ENCODE measurements around the gene CCDC142. TPM values are rescaled to one million over a fixed set of nuclear protein-coding genes. Genes with fewer than 3 reads are reported as not detected.
A peak's percentile ranks its signal among the peaks of the same experiment; 100 is the strongest.

The CCDC142 gene
- total RNA-seq, 2 experiments from 2014 or later: 36.8 to 37.1 TPM

- peaks cover 29% of the 10 kb centered on the region for H3K36me3 Mint-ChIP-seq
- H3K4me3 Mint-ChIP-seq: no peak overlapping the region
- DNase-seq (no peak), ATAC-seq (ENCODE audit: low read depth) (no peak)
- H3K27ac Mint-ChIP-seq: no peak overlapping the region
- peaks cover 26% of the 10 kb centered on the region for H3K4me1 Mint-ChIP-seq
- POLR2A ChIA-PET: no interaction called here
- peaks cover 10% of the 10 kb centered on the region for H3K27me3 Mint-ChIP-seq
- H3K9me3 Mint-ChIP-seq: peaks cover 2% of the 10 kb centered on the region
These were observed 42.3 kb upstream of the CCDC142 start for GRCh38 chr2:74524955-74525716.

- Mint-ChIP-seq H3K27ac (no peak overlapping the region), H3K9me3 (peaks cover 2% of the 10 kb centered on the region), H3K27me3 (peaks cover 20% of the 10 kb centered on the region), H3K4me3 (no peak overlapping the region), H3K36me3 (peaks cover 26% of the 10 kb centered on the region), H3K4me1 (peaks cover 26% of the 10 kb centered on the region)
- POLR2A ChIA-PET: no interaction called here
- no peak for ATAC-seq (ENCODE audit: low read depth)
- DNase-seq: no peak
These were observed 41.2 kb upstream of the CCDC142 start for GRCh38 chr2:74524005-74524404.

GRCh38 chr2:74522516-74522915 lies 39.7 kb upstream of the CCDC142 start:
- POLR2A ChIA-PET: interaction anchor here (1.0 kb wide), 1 partner anchor 13 kb away, joined by 4 read pairs; no protein-coding TSS in a partner anchor
- no peak for DNase-seq
- Mint-ChIP-seq H3K36me3 (peaks cover 16% of the 10 kb centered on the region), H3K27ac (no peak overlapping the region), H3K27me3 (peaks cover 33% of the 10 kb centered on the region), H3K4me1 (peaks cover 14% of the 10 kb centered on the region), H3K9me3 (peaks cover 2% of the 10 kb centered on the region), H3K4me3 (no peak overlapping the region)
- no peak for ATAC-seq (ENCODE audit: low read depth)

- Mint-ChIP-seq H3K27ac (no peak overlapping the region), H3K4me1 (peaks cover 16% of the 10 kb centered on the region), H3K36me3 (peaks cover 5% of the 10 kb centered on the region), H3K4me3 (peak overlapping the region; percentile 81), H3K9me3 (peaks cover 1% of the 10 kb centered on the region), H3K27me3 (peaks cover 78% of the 10 kb centered on the region)
- no peak for DNase-seq
- POLR2A ChIA-PET: interaction anchor here (1.1 to 1.4 kb wide), 3 partner anchors 13 to 17 kb away, joined by 3 to 5 read pairs (median 4); partner anchors contain the start of genes AUP1 and HTRA2
- ATAC-seq (ENCODE audit: low read depth): no peak
These were observed 33.9 kb upstream of the CCDC142 start for GRCh38 chr2:74516650-74517049.

GRCh38 chr2:74515981-74516633 lies 33.3 kb upstream of the CCDC142 start:
- Mint-ChIP-seq H3K4me3 (peak overlapping the region; percentile 81), H3K36me3 (peaks cover 5% of the 10 kb centered on the region), H3K27me3 (peaks cover 81% of the 10 kb centered on the region), H3K4me1 (peaks cover 16% of the 10 kb centered on the region), H3K9me3 (peaks cover 1% of the 10 kb centered on the region), H3K27ac (no peak overlapping the region)
- DNase-seq (peak; percentile 82), ATAC-seq (ENCODE audit: low read depth) (peak; percentile 77)
- POLR2A ChIA-PET: interaction anchor here (0.9 to 1.4 kb wide), 4 partner anchors 13 to 51 kb away, joined by 3 to 5 read pairs (median 4); partner anchors contain the start of genes AUP1 and HTRA2

- Mint-ChIP-seq H3K4me1 (peaks cover 18% of the 10 kb centered on the region), H3K4me3 (peak overlapping the region; percentile 78), H3K27me3 (peaks cover 79% of the 10 kb centered on the region), H3K9me3 (peaks cover 1% of the 10 kb centered on the region), H3K27ac (peak overlapping the region; percentile 62), H3K36me3 (peaks cover 5% of the 10 kb centered on the region)
- DNase-seq (peak; percentile 49), ATAC-seq (ENCODE audit: low read depth) (peak; percentile 1)
- POLR2A ChIA-PET: interaction anchor here (0.9 to 2.6 kb wide), 7 partner anchors 11 to 52 kb away, joined by 3 to 10 read pairs (median 3); partner anchors contain the start of genes AUP1, HTRA2 and LBX2
These were observed 32.6 kb upstream of the CCDC142 start for GRCh38 chr2:74515271-74515980.

GRCh38 chr2:74514368-74515270 lies 31.8 kb upstream of the CCDC142 start, which contains the start of gene TLX2:
Gene TLX2, plus strand, starts transcription at chr2:74514450. Its CDS starts 357 bp downstream, at chr2:74514807.
- Mint-ChIP-seq H3K4me3 (peak within 1 kb of the TSS; percentile 78), H3K27ac (peak within 1 kb of the TSS; percentile 62), H3K9me3 (peaks cover 1% of the 10 kb centered on the region), H3K4me1 (peaks cover 20% of the 10 kb centered on the region), H3K36me3 (peaks cover 5% of the 10 kb centered on the region), H3K27me3 (peaks cover 75% of the 10 kb centered on the region)
- peak; percentile 16 for ATAC-seq (ENCODE audit: low read depth)
- POLR2A ChIA-PET: interaction anchor here (1.2 to 2.6 kb wide), 3 partner anchors 11 to 15 kb away, joined by 3 to 10 read pairs (median 3); partner anchors contain the start of genes AUP1, HTRA2 and LBX2
- peak; percentile 54 for DNase-seq

GRCh38 chr2:74513605-74514367 lies 31.0 kb upstream of the CCDC142 start:
- Mint-ChIP-seq H3K27me3 (peaks cover 69% of the 10 kb centered on the region), H3K36me3 (peaks cover 5% of the 10 kb centered on the region), H3K9me3 (peaks cover 1% of the 10 kb centered on the region), H3K27ac (no peak overlapping the region), H3K4me1 (peaks cover 20% of the 10 kb centered on the region), H3K4me3 (peak overlapping the region; percentile 39)
- ATAC-seq (ENCODE audit: low read depth): no peak
- peak; percentile 55 for DNase-seq
- POLR2A ChIA-PET: interaction anchor here (0.7 to 2.6 kb wide), 3 partner anchors 10 to 89 kb away, joined by 3 to 10 read pairs (median 3); partner anchors contain the start of genes AUP1 and HTRA2

- peak overlapping the region; percentile 39 for H3K4me3 Mint-ChIP-seq
These were observed 30.2 kb upstream of the CCDC142 start for GRCh38 chr2:74512744-74513604.

GRCh38 chr2:74511104-74511989 lies 28.5 kb upstream of the CCDC142 start:
- H3K27ac Mint-ChIP-seq: no peak overlapping the region
- POLR2A ChIA-PET: interaction anchor here (1.4 to 5.2 kb wide), 2 partner anchors 11 to 29 kb away, joined by 4 to 19 read pairs; partner anchors contain the start of genes CCDC142 and TTC31

More at GRCh38 chr2:74512744-74513604, 30.2 kb upstream of the CCDC142 start:
- POLR2A ChIA-PET: interaction anchor here (0.7 to 2.6 kb wide), 5 partner anchors 12 to 88 kb away, joined by 3 to 10 read pairs (median 3); partner anchors contain the start of genes AUP1 and HTRA2
- Mint-ChIP-seq H3K27me3 (peaks cover 67% of the 10 kb centered on the region), H3K36me3 (peaks cover 5% of the 10 kb centered on the region), H3K27ac (no peak overlapping the region), H3K9me3 (peaks cover 1% of the 10 kb centered on the region), H3K4me1 (peaks cover 27% of the 10 kb centered on the region)
- ATAC-seq (ENCODE audit: low read depth) (no peak), DNase-seq (no peak)

More at GRCh38 chr2:74511104-74511989, 28.5 kb upstream of the CCDC142 start:
- H3K4me1 Mint-ChIP-seq: peaks cover 23% of the 10 kb centered on the region
- H3K9me3 Mint-ChIP-seq: no peaks in the 10 kb centered on the region
- no peak for DNase-seq
- no peak overlapping the region for H3K4me3 Mint-ChIP-seq
- no peak for ATAC-seq (ENCODE audit: low read depth)
- peaks cover 51% of the 10 kb centered on the region for H3K27me3 Mint-ChIP-seq
- peaks cover 5% of the 10 kb centered on the region for H3K36me3 Mint-ChIP-seq

All from activated naive CD8-positive, alpha-beta T cell treated with anti-CD3 and anti-CD28 coated beads, Interleukin-2, amount 10 ng/mL, durations not matched to agents 7 days and 5 days (primary cell).